ENCODE measurements around the gene ANAPC16. TPM values are rescaled to one million over a fixed set of nuclear protein-coding genes. Genes with fewer than 3 reads are reported as not detected.

Gene ANAPC16
- total RNA-seq, 6 experiments from 2014 or later: 38.6 to 79.2 (median 51.3) TPM

DNA sequence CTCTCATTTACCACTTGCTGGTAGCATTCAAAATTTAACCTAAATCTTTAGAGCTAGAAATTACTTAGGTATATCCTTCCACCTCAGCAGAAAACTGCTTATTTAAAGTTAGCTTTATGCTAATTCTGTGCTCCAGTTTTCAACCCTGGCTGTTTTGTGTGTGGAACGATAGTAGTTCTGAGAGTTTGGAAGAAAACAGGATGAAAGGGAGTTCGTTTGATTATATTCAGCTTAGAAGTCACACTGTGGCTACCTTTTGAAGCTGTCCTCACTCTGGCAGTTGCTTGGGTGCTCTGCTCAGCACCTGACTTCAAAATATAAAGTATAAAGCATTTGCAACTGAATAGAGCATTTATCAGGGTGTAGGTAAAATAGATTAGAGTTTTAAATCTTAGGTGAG, 2.9 kb downstream of the ANAPC16 start:
- Histone ChIP-seq H3K4me3 (no peak overlapping the region), H3K4me1 (peaks cover 0 to 54% (median 19%) of the 10 kb centered on the region in 4 donors), H3K27ac (peak overlapping the region; percentile 1 to 100 (median 35)), H3K9me3 (no peaks in the 10 kb centered on the region), H3K27me3 (no peaks in the 10 kb centered on the region), H3K36me3 (peaks cover 0 to 12% (median 2%) of the 10 kb centered on the region in 4 donors)
- no peak for ATAC-seq
- no peak for TF ChIP-seq POLR2A (IDR thresholded peaks at IDR 0.05)
- TF ChIP-seq, protein P1, sequence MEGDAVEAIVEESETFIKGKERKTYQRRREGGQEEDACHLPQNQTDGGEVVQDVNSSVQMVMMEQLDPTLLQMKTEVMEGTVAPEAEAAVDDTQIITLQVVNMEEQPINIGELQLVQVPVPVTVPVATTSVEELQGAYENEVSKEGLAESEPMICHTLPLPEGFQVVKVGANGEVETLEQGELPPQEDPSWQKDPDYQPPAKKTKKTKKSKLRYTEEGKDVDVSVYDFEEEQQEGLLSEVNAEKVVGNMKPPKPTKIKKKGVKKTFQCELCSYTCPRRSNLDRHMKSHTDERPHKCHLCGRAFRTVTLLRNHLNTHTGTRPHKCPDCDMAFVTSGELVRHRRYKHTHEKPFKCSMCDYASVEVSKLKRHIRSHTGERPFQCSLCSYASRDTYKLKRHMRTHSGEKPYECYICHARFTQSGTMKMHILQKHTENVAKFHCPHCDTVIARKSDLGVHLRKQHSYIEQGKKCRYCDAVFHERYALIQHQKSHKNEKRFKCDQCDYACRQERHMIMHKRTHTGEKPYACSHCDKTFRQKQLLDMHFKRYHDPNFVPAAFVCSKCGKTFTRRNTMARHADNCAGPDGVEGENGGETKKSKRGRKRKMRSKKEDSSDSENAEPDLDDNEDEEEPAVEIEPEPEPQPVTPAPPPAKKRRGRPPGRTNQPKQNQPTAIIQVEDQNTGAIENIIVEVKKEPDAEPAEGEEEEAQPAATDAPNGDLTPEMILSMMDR (IDR thresholded peaks at IDR 0.05): no peak
- intact Hi-C loops (cut with DNase I): no loop called here
- DNase-seq: no peak
- WGBS (ENCODE audit: insufficient coverage, low coverage, low lambda C conversion rate, missing lambda C conversion rate): 10% methylated on average over 2 of the region's 2 CpGs

DNA sequence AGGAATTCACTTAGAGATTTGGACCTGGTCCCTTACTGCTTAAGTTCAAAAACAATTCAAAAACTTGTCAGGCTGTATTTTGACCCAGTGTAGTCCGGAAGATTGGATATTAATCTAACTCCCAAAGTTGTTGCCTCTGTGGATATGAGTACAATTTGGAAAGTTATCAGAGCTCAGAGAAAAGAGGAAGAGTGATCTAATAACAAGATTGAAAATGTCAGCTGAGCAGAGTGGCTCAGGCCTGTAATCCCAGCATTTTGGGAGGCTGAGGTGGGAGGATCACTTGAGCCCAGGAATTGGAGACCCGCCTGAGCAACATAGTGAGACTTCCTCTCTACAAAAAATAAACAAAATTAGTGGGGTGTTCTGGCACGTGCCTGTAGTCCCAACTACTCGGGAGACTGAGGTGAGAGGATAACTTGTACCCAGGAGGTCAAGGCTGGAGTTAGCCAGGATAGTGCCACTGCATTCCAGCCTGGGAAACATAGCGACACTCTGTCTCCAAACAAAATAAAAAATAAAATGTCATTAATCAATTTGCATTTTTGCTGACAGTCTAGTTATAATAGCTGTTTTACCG, 3.5 kb downstream of the ANAPC16 start:
- TF ChIP-seq, protein P1 (IDR thresholded peaks at IDR 0.05): no peak
- TF ChIP-seq POLR2A (IDR thresholded peaks at IDR 0.05): no peak
- Histone ChIP-seq H3K27me3 (no peaks in the 10 kb centered on the region), H3K9me3 (no peaks in the 10 kb centered on the region), H3K4me1 (peaks cover 0 to 56% (median 22%) of the 10 kb centered on the region in 4 donors), H3K27ac (peak overlapping the region in 2 of 3 donors; percentile 1 to 100), H3K36me3 (peaks cover 0 to 12% (median 2%) of the 10 kb centered on the region in 4 donors), H3K4me3 (no peak overlapping the region)
- no peak for DNase-seq
- 51% methylated on average over 6 of the region's 6 CpGs for WGBS (ENCODE audit: insufficient coverage, low coverage, low lambda C conversion rate, missing lambda C conversion rate)
- no peak for ATAC-seq
- intact Hi-C loops (cut with DNase I): no loop called here

DNA sequence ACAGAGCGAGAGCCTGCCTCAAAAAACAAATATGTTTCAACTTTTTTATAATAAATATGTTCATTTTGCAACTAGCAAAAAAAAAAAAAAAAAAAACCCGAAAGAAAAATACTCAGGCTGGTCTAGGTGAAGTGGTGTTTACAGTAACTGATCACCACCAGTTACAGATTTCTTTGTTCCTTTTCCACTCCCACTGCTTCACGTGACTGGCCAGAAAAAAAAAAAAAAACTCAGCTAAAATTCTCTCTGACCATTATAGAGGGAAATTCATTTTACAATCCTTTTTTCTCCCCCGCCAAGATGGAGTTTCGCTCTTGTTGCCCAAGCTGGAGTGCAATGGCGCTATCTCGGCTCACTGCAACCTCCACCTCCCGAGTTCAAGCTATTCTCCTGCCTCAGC, 4.8 kb downstream of the ANAPC16 start:
- 79% methylated on average over 8 of the region's 8 CpGs for WGBS (ENCODE audit: insufficient coverage, low coverage, low lambda C conversion rate, missing lambda C conversion rate)
- no peak for ATAC-seq
- H3K9me3 ChIP-seq: no peaks in the 10 kb centered on the region
- H3K36me3 ChIP-seq: peaks cover 0 to 16% (median 4%) of the 10 kb centered on the region in 4 donors
- peaks cover 0 to 54% (median 17%) of the 10 kb centered on the region in 4 donors for H3K4me1 ChIP-seq
- intact Hi-C loops (cut with DNase I): loop anchor here in 1 of 2 donors (10.0 kb wide), 1 partner anchor 104 kb away; no protein-coding TSS in a partner anchor
- TF ChIP-seq POLR2A (IDR thresholded peaks at IDR 0.05): no peak
- TF ChIP-seq, protein P1 (IDR thresholded peaks at IDR 0.05): no peak
- H3K27ac ChIP-seq: no peak overlapping the region
- H3K4me3 ChIP-seq: no peak overlapping the region
- DNase-seq: no peak
- no peaks in the 10 kb centered on the region for H3K27me3 ChIP-seq

DNA sequence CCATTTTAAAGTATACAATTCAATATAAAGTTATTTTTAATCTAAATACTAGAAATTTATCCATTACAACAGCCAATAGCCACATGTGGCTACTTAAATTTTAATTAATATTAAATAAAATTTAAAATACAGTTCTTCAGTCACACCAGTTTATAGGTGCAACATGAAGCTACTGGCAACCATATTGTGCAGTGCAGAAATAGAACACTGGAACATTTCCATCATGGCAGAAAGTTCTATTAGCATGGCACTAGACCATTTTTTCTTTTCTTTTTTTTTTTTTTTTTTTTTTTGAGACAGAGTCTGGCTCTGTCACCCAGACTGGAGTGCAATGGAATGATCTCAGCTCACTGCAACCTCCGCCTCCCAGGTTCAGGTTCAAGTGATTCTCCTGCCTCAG, 5.5 kb downstream of the ANAPC16 start:
- Histone ChIP-seq H3K36me3 (peaks cover 0 to 16% (median 4%) of the 10 kb centered on the region in 4 donors), H3K27ac (no peak overlapping the region), H3K27me3 (no peaks in the 10 kb centered on the region), H3K9me3 (no peaks in the 10 kb centered on the region), H3K4me1 (peaks cover 0 to 54% (median 17%) of the 10 kb centered on the region in 4 donors), H3K4me3 (no peak overlapping the region)
- DNase-seq (no peak), ATAC-seq (no peak)
- intact Hi-C loops (cut with DNase I): loop anchor here in 1 of 2 donors (10.0 kb wide), 1 partner anchor 104 kb away; no protein-coding TSS in a partner anchor
- TF ChIP-seq, protein P1 (IDR thresholded peaks at IDR 0.05): no peak
- TF ChIP-seq POLR2A (IDR thresholded peaks at IDR 0.05): no peak
- 100% methylated on average over 1 of the region's 1 CpG for WGBS (ENCODE audit: insufficient coverage, low coverage, low lambda C conversion rate, missing lambda C conversion rate)
